Natural killer cell (primary cell): ENCODE results near the gene TOPAZ1. TPM values are rescaled to one million over a fixed set of nuclear protein-coding genes. Genes with fewer than 3 reads are reported as not detected.

Experiments used
- ATAC-seq, 3 donors: fragments of 150-1000 bp in 2 of 3; fragments of 200-7000 bp in 1 of 3; cut with Tn5 transposase; 1 replicate in 1 of 3; 2 replicates in 2 of 3; pipeline ENCODE4 v1.10.0; 2021; ENCODE audit warnings: mild to moderate bottlenecking in 2 of 3, moderate library complexity in 2 of 3
- DNase-seq, 2 donors: peaks; one replicate each; pipeline versions ENCODE4 v3.0.0 to v3.0.0-alpha.2; 2013 to 2021; ENCODE audit warnings: mixed read lengths in 1 of 2
- H3K27ac ChIP-seq: one replicate; pipeline ENCODE4 v1.5.1; 2013; ENCODE audit warnings: mild to moderate bottlenecking, low read length
- H3K27me3 ChIP-seq: one replicate; pipeline ENCODE4 v1.6.1; 2013; ENCODE audit warnings: low read length; ENCODE audit not compliant: control insufficient read depth, insufficient read depth
- H3K36me3 ChIP-seq: one replicate; pipeline ENCODE4 v1.6.1; 2013; ENCODE audit warnings: low read length; ENCODE audit not compliant: control insufficient read depth, insufficient read depth
- H3K4me1 ChIP-seq: one replicate; pipeline ENCODE4 v1.6.1; 2013; ENCODE audit warnings: low read length; ENCODE audit not compliant: control insufficient read depth, insufficient read depth
- H3K4me3 ChIP-seq: one replicate; pipeline ENCODE4 v1.5.1; 2013; ENCODE audit warnings: low read length
- H3K9me3 ChIP-seq: one replicate; pipeline ENCODE4 v1.6.1; 2013; ENCODE audit warnings: low read length; ENCODE audit not compliant: control insufficient read depth, insufficient read depth
- H3K27ac Mint-ChIP-seq, 2 donors: one replicate each; pipeline ENCODE4 v1.8.0; 2022; ENCODE audit warnings: mild to moderate bottlenecking in 2 of 2, mixed read lengths in 2 of 2, moderate library complexity in 1 of 2
- H3K27me3 Mint-ChIP-seq, 2 donors: one replicate each; pipeline ENCODE4 v1.8.0; 2022; ENCODE audit warnings: low read depth in 2 of 2, mixed read lengths in 2 of 2
- H3K36me3 Mint-ChIP-seq: one replicate; pipeline ENCODE4 v1.8.0; 2022; ENCODE audit warnings: mixed read lengths
- H3K4me1 Mint-ChIP-seq, 2 donors: one replicate each; pipeline ENCODE4 v1.8.0; 2022; ENCODE audit warnings: mixed read lengths in 2 of 2
- H3K4me3 Mint-ChIP-seq: one replicate; pipeline ENCODE4 v1.8.0; 2022; ENCODE audit warnings: mild to moderate bottlenecking, moderate library complexity, mixed read lengths
- H3K9me3 Mint-ChIP-seq, 2 donors: one replicate each; pipeline ENCODE4 v1.8.0; 2022; ENCODE audit warnings: mixed read lengths in 2 of 2
- CTCF ChIP-seq: fragments of 200-600 bp; IDR thresholded peaks from one replicate; pipeline ENCODE4 v1.8.0; 2022; ENCODE audit warnings: antibody characterized with exemption
- WGBS: methylation state at CpG from one replicate; pipeline ENCODE4 v1.1.7; 2013; ENCODE audit warnings: missing lambda C conversion rate; ENCODE audit not compliant: insufficient coverage; 5-methylcytosine and 5-hydroxymethylcytosine counted together
- intact Hi-C: fragments of 100-400 bp; cut with micrococcal nuclease; formaldehyde crosslinking; loops from one replicate; pipeline ENCODE4 v1.14.2; 2022
- total RNA-seq, 4 donors: library from RNA; stranded (reverse); fragments of 120-200 nt in 1 of 4; gene quantifications; one replicate each; pipeline versions ENCODE4 v1.2.3 to v1.2.4, GENCODE V29; 2013 to 2022

Gene TOPAZ1
- total RNA-seq, 3 donors from 2014 or later (not counting 1 experiment from before 2014, with no cell fraction given), result not detected

GRCh38 chr3:44301746-44302145 is 60.1 kb downstream of the TOPAZ1 start:
- H3K9me3 ChIP-seq, result no peaks in the 10 kb centered on the region
- H3K4me3 ChIP-seq, result no peak overlapping the region
- H3K4me1 Mint-ChIP-seq, result no peaks in the 10 kb centered on the region
- 60% methylated on average over 2 of the region's 3 CpGs for WGBS
- no peak overlapping the region for H3K27ac ChIP-seq
- H3K36me3 ChIP-seq, result no peaks in the 10 kb centered on the region
- ATAC-seq (no peak), DNase-seq (no peak)
- TF ChIP-seq CTCF, result no peak
- intact Hi-C loops, result no loop called here
- no peaks in the 10 kb centered on the region for H3K27me3 ChIP-seq
- no peaks in the 10 kb centered on the region for H3K4me1 ChIP-seq
- H3K36me3 Mint-ChIP-seq, result no peaks in the 10 kb centered on the region
- H3K4me3 Mint-ChIP-seq, result no peak overlapping the region
- peaks cover 3 to 24% of the 10 kb centered on the region in 2 donors for H3K27me3 Mint-ChIP-seq
- H3K27ac Mint-ChIP-seq, result no peak overlapping the region
- no peaks in the 10 kb centered on the region for H3K9me3 Mint-ChIP-seq

GRCh38 chr3:44309500-44309899 is 67.8 kb downstream of the TOPAZ1 start:
- no peak for TF ChIP-seq CTCF
- H3K4me3 ChIP-seq, result no peak overlapping the region
- Mint-ChIP-seq H3K4me1 (no peaks in the 10 kb centered on the region), H3K27ac (no peak overlapping the region), H3K36me3 (no peaks in the 10 kb centered on the region), H3K9me3 (no peaks in the 10 kb centered on the region), H3K27me3 (peaks cover 7 to 9% of the 10 kb centered on the region in 2 donors), H3K4me3 (no peak overlapping the region)
- DNase-seq (no peak), ATAC-seq (no peak)
- intact Hi-C loops, result no loop called here
- H3K27ac ChIP-seq, result no peak overlapping the region
- no peaks in the 10 kb centered on the region for H3K4me1 ChIP-seq
- no peaks in the 10 kb centered on the region for H3K27me3 ChIP-seq
- H3K9me3 ChIP-seq, result no peaks in the 10 kb centered on the region
- H3K36me3 ChIP-seq, result no peaks in the 10 kb centered on the region

- Histone ChIP-seq H3K9me3 (no peaks in the 10 kb centered on the region), H3K4me1 (peaks cover 3% of the 10 kb centered on the region), H3K27me3 (no peaks in the 10 kb centered on the region), H3K27ac (no peak overlapping the region), H3K4me3 (no peak overlapping the region), H3K36me3 (no peaks in the 10 kb centered on the region)
- TF ChIP-seq CTCF, result no peak
- H3K36me3 Mint-ChIP-seq, result no peaks in the 10 kb centered on the region
- no peaks in the 10 kb centered on the region for H3K4me1 Mint-ChIP-seq
- 17% methylated on average over 8 of the region's 8 CpGs for WGBS
- DNase-seq (no peak), ATAC-seq (no peak)
- no peak overlapping the region for H3K4me3 Mint-ChIP-seq
- H3K27me3 Mint-ChIP-seq, result peaks cover 13 to 17% of the 10 kb centered on the region in 2 donors
- intact Hi-C loops, result no loop called here
- no peak overlapping the region for H3K27ac Mint-ChIP-seq
- no peaks in the 10 kb centered on the region for H3K9me3 Mint-ChIP-seq
Measured at GRCh38 chr3:44318891-44319311, 77.2 kb downstream of the TOPAZ1 start.

GRCh38 chr3:44321335-44321734 is 79.6 kb downstream of the TOPAZ1 start:
- no peak for DNase-seq
- WGBS, result 67% methylated on average over 3 of the region's 3 CpGs

More at GRCh38 chr3:44321335-44321734, 79.6 kb downstream of the TOPAZ1 start:
- no peak for ATAC-seq
- no peaks in the 10 kb centered on the region for H3K4me1 Mint-ChIP-seq
- H3K9me3 Mint-ChIP-seq, result no peaks in the 10 kb centered on the region
- no peaks in the 10 kb centered on the region for H3K27me3 ChIP-seq
- peaks cover 4% of the 10 kb centered on the region for H3K36me3 Mint-ChIP-seq
- no peak overlapping the region for H3K4me3 Mint-ChIP-seq
- peaks cover 3% of the 10 kb centered on the region for H3K4me1 ChIP-seq
- peaks cover 14 to 33% of the 10 kb centered on the region in 2 donors for H3K27me3 Mint-ChIP-seq
- H3K36me3 ChIP-seq, result no peaks in the 10 kb centered on the region
- intact Hi-C loops, result loop anchor here (5.0 kb wide), 1 partner anchor 191 kb away; no protein-coding TSS in a partner anchor
- H3K27ac ChIP-seq, result no peak overlapping the region
- H3K9me3 ChIP-seq, result no peaks in the 10 kb centered on the region
- H3K4me3 ChIP-seq, result no peak overlapping the region
- no peak for TF ChIP-seq CTCF
- H3K27ac Mint-ChIP-seq, result no peak overlapping the region
